Stimulated activated CD4-positive, alpha-beta T cell treated with anti-CD3 and anti-CD28 coated beads, Interleukin-2, amount 100 ng/mL, for 48 hours (primary cell): ENCODE measurements around the gene PLEKHM2.

Experiments
- DNase-seq, 2 donors: peaks; one replicate each; pipeline ENCODE4 v3.0.0-alpha.2; 2020

Gene PLEKHM2

GRCh38 chr1:15727021-15727420 is 42.9 kb downstream of the PLEKHM2 start:
- no peak for DNase-seq

- no peak for DNase-seq
Observed at GRCh38 chr1:15727424-15727823, 43.3 kb downstream of the PLEKHM2 start.

GRCh38 chr1:15727866-15728534 is 43.9 kb downstream of the PLEKHM2 start:
- no peak for DNase-seq

- no peak for DNase-seq
Observed at GRCh38 chr1:15728937-15729657, 45.0 kb downstream of the PLEKHM2 start.

GRCh38 chr1:15730423-15730822 is 46.3 kb downstream of the PLEKHM2 start:
- no peak for DNase-seq

GRCh38 chr1:15730936-15731335 is 46.8 kb downstream of the PLEKHM2 start:
- DNase-seq: no peak

GRCh38 chr1:15731735-15732685 is 47.9 kb downstream of the PLEKHM2 start:
- DNase-seq: no peak

- DNase-seq: no peak
Observed at GRCh38 chr1:15732686-15733081, 48.6 kb downstream of the PLEKHM2 start.

GRCh38 chr1:15733218-15733725 is 49.2 kb downstream of the PLEKHM2 start:
- DNase-seq: no peak

- no peak for DNase-seq
Observed at GRCh38 chr1:15733726-15734226, 49.7 kb downstream of the PLEKHM2 start.

- DNase-seq: no peak
Observed at GRCh38 chr1:15734296-15734695, 50.2 kb downstream of the PLEKHM2 start.

- DNase-seq: no peak
Observed at GRCh38 chr1:15734901-15735300, 50.8 kb downstream of the PLEKHM2 start.

GRCh38 chr1:15735304-15736037 is 51.4 kb downstream of the PLEKHM2 start:
- no peak for DNase-seq

GRCh38 chr1:15736038-15736891 is 52.1 kb downstream of the PLEKHM2 start, which contains the start of gene SLC25A34:
TSS of gene SLC25A34 (plus strand) at chr1:15736258. CDS start at chr1:15736486, 228 bp downstream.
- DNase-seq: no peak

GRCh38 chr1:15736892-15737261 is 52.8 kb downstream of the PLEKHM2 start:
- DNase-seq: no peak

GRCh38 chr1:15737324-15738319 is 53.5 kb downstream of the PLEKHM2 start:
- no peak for DNase-seq

GRCh38 chr1:15738416-15739113 is 54.4 kb downstream of the PLEKHM2 start:
- no peak for DNase-seq

- DNase-seq: no peak
Observed at GRCh38 chr1:15739259-15739658, 55.1 kb downstream of the PLEKHM2 start.

- no peak for DNase-seq
Observed at GRCh38 chr1:15739745-15740144, 55.6 kb downstream of the PLEKHM2 start.
